Measurements from ENCODE around the gene STK32B.
A peak's percentile ranks its signal among the peaks of the same experiment; 100 is the strongest.

The STK32B gene

DNA sequence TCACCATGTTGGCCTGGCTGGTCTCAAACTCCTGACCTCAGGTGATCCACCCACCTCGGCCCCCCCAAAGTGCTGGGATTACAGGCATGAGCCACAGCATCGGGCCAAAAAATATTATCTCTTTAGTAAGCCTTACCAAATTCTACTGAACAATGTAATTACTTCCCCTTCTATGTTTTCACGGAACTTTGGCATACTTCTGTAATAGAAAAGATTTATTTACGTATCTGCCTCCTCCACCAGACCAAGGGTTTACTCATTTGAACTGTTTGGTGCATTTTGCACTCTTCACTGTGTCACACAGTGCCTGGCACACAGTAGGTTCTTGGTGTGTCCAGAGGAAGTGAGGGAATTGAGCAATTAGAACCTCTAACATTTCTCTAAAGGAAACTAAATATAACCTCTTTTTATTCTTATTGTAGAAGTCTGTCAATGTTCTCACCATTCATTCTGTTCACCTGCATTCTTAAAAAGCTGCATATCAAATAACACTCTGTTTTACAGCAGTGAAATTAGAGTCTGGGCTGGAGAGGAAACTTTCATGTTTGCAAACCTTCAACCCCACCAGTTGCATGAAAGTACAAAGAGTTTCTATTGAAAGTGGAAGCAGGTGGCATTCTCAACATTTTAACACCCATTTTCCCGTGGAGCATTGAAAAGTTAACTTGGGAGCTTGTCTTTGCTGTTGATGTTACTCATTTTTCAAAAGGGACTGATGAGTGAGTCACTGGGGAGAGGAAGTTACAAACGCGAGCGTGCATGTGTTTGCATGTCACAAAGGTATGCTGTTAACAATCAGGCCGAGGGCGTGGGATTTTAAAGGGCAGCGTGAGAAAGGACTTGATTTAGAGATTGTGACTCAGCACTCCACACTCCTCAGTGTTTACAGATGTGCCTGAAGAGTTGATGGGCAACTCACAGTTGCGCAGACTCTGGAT is 314.1 kb downstream of the STK32B start:
- DNase-seq (ENCODE audit: low read depth): no peak

GRCh38 chr4:5366009-5366386 is 314.7 kb downstream of the STK32B start:
- DNase-seq (ENCODE audit: low read depth): no peak

GRCh38 chr4:5366421-5366820 is 315.1 kb downstream of the STK32B start:
- no peak for DNase-seq (ENCODE audit: low read depth)

DNA sequence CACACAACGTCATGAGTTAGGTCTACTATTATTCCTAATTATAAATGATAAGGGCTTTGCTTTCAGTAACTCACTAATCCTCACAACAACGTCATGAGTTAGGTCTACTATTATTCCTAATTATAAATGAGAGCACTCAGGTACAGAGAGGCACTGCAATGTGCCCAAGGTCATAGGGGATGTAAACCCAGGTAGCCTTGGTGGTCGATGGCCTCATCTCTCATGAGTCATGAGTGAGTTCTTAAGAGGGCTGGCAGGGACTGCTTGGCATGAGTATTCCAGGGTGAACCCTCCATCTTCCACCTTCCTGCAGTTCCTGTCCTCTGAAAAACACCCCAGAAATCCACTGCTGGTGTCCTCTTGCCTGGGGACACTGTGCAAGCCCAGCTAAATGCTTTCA is 317.1 kb downstream of the STK32B start:
- DNase-seq (ENCODE audit: low read depth): no peak

DNA sequence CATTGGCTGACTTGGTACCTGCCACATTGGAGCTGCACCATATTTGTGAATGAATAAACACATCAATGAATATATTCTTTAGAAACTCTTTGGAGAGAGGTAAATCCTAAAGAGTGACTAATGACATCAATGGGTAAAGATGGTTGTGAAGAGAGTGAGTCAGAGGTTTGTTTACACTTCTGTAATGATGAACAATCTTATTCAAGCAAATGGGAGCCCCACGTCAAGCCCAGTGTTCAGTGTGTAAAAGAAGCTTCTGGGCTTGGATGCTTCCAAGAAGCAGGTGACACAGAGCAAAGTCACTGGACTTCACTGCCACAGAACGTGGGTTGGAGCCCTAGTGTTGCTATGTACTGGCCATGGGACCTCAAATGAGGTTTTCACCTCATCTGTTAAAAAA is 319.0 kb downstream of the STK32B start:
- DNase-seq (ENCODE audit: low read depth): no peak

GRCh38 chr4:5371415-5372190 is 320.3 kb downstream of the STK32B start:
- no peak for DNase-seq (ENCODE audit: low read depth)

- no peak for DNase-seq (ENCODE audit: low read depth)
Observed at GRCh38 chr4:5372198-5372597, 320.9 kb downstream of the STK32B start.

GRCh38 chr4:5373327-5373726 is 322.0 kb downstream of the STK32B start:
- DNase-seq (ENCODE audit: low read depth): no peak

GRCh38 chr4:5374592-5374991 is 323.3 kb downstream of the STK32B start:
- no peak for DNase-seq (ENCODE audit: low read depth)

DNA sequence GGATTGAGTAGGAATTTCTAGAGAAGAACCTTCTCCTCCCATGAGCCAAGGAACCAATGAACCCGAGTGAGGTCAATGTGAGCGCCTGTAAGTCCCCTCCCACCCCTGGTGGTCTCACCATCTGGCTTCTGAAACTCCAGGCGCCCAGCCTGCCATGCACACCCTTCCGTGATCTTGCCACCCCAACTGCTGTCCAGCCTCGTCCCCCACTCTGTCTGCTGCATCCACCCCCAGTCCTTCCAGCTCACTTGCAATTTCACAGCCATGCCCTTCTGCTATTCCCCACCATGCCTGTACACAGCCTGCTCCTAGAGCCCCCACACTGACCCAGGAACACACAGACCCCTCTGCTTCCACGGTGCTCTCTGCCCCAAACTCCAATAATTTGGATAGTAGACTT is 323.7 kb downstream of the STK32B start:
- no peak for DNase-seq (ENCODE audit: low read depth)

DNA sequence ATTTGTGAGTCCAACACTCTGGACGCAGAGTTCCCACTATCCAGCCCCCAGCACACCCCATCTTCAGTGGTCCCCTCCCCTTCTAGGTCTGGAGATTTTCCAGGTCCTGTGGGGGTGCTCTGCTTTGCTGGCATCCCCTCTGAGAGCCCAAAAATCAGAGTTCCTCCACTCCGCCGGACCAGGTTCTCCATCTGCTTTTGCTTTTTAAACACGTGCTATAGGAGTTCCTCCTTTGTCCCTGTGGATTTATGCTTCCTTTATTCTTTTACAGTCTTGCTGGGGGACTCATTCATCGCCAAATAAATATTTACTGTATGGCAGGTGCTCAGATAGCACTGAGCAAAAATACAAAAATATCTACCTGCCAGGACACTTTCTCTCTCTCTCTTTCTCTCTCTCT is 324.7 kb downstream of the STK32B start:
- DNase-seq (ENCODE audit: low read depth): no peak

DNA sequence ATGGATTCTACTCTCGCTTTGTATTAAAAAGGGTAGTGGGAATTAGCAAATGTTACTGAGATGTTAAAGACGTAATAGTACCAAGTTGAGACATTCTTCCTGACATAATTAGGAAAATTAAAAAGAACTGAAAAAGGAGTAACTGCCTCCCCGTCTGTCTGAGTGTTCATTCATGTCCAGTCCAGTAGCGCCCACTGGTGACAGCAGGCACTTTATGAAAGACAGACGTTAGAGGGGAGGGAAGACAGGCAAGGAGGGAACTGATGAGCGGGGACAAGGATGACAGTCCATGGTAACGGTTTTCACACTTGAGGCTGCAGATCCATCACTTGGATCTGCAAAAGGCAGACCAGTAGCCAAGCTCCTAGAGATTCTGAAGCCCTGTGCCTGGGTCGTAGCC is 326.7 kb downstream of the STK32B start:
- peak; percentile 5 for DNase-seq (ENCODE audit: low read depth)

GRCh38 chr4:5379895-5380294 is 328.6 kb downstream of the STK32B start:
- no peak for DNase-seq (ENCODE audit: low read depth)

DNA sequence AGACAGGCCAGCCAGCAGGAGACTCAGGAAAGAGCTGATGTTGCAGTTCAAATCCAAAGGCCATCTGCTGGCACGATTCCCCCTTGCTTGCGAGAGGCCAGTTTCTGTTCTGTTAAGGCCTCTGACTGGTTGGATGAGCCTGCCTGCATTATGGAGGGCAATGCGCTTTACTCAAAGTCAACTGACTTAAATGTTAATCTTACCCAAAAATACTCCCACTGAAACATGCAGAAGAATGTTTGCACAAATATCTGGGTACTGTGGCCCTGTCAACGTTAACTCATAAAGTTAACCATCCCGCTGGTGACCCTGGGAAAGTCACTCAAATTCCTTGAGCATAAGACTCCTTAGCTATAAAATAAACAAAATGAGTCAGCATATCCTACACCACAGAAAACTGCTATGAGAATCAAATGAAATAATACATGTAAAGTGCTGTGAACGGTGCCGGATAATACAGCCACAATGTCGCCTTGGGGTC is 330.7 kb downstream of the STK32B start:
- DNase-seq (ENCODE audit: low read depth): no peak

DNA sequence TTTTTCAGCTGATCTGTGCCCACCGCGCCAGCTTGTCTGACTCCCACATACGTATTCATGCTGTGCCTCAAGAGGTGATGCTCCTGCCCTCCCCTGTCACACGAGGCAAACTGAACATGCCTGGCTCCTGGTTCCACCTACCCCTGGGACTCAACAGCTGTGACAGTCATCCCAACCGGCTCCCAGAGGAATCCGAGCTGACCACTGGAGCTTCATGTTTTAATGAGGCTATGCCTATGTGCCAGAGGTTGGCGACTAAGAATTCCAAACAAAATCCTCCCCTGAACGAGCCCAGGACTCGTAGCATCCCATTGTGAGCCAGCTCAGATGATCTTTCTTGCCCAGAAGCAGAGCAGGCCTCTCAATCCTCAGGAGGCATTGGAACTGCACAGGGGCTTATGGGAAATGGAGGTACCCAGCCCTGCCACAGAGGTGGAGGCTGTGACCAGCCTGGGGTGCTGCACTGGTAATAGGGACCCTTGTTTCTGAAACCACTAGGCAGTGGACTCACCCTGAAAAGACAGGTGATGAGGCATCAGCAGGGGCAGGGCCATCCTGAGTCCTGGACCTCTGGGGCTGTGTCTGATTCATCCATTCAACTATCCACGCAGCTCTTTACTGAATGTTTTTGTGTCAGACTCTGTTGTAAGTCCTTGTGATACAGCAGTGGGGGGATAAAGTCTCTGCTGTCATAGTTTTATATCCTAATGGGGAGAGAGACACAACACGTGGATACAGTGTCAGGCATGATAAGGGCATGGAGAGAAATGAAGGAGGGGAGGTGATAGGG is 332.1 kb downstream of the STK32B start:
- no peak for DNase-seq (ENCODE audit: low read depth)

GRCh38 chr4:5385741-5386311 is 334.5 kb downstream of the STK32B start:
- DNase-seq (ENCODE audit: low read depth): no peak

DNA sequence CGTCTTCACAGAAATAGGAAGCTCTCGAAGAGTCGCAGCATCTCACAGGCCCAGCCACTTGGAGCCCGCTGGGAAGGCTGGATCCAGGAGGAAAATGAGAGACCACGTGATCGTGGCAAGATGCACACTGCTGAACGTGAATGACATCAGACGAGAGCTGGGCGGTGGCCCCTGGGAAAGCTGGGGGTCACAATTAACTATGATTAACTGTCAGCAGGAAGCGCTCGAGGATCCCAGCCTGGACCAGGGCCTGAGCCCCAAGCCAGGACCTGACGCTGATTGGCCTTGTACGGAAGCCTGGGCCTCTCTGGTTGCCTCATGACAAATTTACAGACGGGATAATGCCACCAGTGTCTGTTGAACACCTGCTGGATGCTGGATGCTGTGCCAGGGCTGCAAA is 335.6 kb downstream of the STK32B start:
- no peak for DNase-seq (ENCODE audit: low read depth)

GRCh38 chr4:5387457-5387856 is 336.2 kb downstream of the STK32B start:
- DNase-seq (ENCODE audit: low read depth): no peak

DNA sequence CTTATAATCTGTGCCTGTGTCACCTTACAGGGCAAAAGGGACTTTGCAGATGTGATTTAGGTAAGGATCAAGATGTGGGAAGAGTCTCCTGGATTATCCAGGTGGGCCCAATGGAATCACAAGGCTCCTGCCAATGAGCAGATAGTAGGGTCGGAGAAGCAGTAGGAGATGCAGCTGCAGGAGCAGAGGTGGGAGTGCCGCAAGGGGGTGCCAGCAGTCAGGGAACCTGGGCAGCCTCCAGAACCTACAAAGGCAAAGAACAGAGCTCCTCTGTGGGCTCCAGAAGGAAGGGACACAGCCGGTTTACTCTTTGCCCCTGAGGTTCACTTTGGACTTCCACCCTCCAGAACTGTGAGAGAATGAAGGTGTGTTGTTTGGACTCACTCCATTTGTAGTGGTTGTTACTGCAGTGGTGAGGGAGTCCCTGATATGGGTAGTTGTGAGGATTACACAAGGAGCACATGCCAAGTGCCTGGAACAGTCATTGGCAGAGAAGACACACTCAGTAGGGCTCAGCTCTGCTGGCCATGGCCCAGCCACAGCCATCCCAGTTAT is 338.6 kb downstream of the STK32B start:
- DNase-seq (ENCODE audit: low read depth): no peak

- DNase-seq (ENCODE audit: low read depth): no peak
Observed at GRCh38 chr4:5391492-5391891, 340.2 kb downstream of the STK32B start.

- no peak for DNase-seq (ENCODE audit: low read depth)
Observed at GRCh38 chr4:5393911-5394513, 342.7 kb downstream of the STK32B start.
